Measurements from ENCODE around the gene PWWP2B. TPM values are rescaled to one million over a fixed set of nuclear protein-coding genes. Genes with fewer than 3 reads are reported as not detected.

PWWP2B gene
- total and polyA plus RNA-seq, 2 of the 13 experiments (the other 11 are each of a cell fraction or from before 2014, with no cell fraction given) = 2.3 to 4.7 TPM

DNA sequence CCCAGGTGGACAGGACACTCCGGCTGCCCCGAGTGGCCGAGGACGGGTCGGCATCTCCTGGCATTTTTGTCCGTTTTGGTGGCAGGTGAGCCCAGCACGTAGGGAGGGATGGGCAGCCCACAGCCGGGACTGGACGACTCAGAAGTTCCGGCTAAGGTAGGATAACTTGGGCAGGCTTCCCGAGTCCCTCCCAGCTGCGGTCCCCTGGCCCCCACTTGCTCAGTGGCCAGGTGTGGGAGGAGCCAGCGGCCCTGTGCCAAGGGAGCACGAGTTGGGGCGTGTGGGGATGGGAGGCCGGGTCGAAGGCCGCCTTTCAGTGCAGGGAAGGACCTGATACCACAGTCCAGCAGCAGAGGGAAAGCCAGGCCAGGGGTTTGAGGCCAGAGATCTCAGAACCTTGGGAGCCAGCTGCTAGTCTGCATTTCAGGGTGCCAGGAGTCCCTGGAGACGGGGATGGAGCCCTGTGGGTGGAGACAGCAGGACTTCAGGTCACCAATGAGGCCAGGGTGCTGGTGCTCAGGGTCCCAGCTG is 58.5 kb downstream of the PWWP2B start (continued):
- TF ChIP-seq FIP1L1 (IDR thresholded peaks at IDR 0.05; ENCODE audit: borderline replicate concordance, insufficient read depth, low read depth, low read length) (no peak), ZNF567 (CRISPR knock-in tag; IDR thresholded peaks at IDR 0.05; ENCODE audit: borderline replicate concordance) (no peak), ZNF263 (CRISPR knock-in tag; IDR thresholded peaks at IDR 0.05) (peak; percentile 70), KDM2A (CRISPR knock-in tag; IDR thresholded peaks at IDR 0.05; ENCODE audit: borderline replicate concordance, low read depth) (0 out of 2 replicates have a peak, but pooled peaks have one; percentile 16), ZNF782 (CRISPR knock-in tag; IDR thresholded peaks at IDR 0.05; ENCODE audit: borderline replicate concordance) (no peak), NFATC3 (CRISPR knock-in tag; IDR thresholded peaks at IDR 0.05) (no peak), ZNF333 (CRISPR knock-in tag; IDR thresholded peaks at IDR 0.05; ENCODE audit: borderline replicate concordance) (no peak), FOXM1 (CRISPR knock-in tag; IDR thresholded peaks at IDR 0.05) (no peak), STAG1 (CRISPR knock-in tag; IDR thresholded peaks at IDR 0.05) (no peak), NBN (conservative IDR thresholded peaks at IDR 0.05) (no peak), ZFP90 (CRISPR knock-in tag; IDR thresholded peaks at IDR 0.05; ENCODE audit: borderline replicate concordance) (no peak), JUND (CRISPR knock-in tag; IDR thresholded peaks at IDR 0.05) (no peak), ZNF230 (CRISPR knock-in tag; IDR thresholded peaks at IDR 0.05) (no peak), KLF9 (CRISPR knock-in tag; IDR thresholded peaks at IDR 0.05; ENCODE audit: low read depth) (no peak), ZNF777 (CRISPR knock-in tag; IDR thresholded peaks at IDR 0.05) (no peak), ZNF557 (CRISPR knock-in tag; IDR thresholded peaks at IDR 0.05) (no peak), HMG20A (CRISPR knock-in tag; IDR thresholded peaks at IDR 0.05; ENCODE audit: borderline replicate concordance) (no peak), FOXK2 (IDR thresholded peaks at IDR 0.05) (no peak), NR2F1 (CRISPR knock-in tag; IDR thresholded peaks at IDR 0.05) (no peak), ZNF441 (CRISPR knock-in tag; IDR thresholded peaks at IDR 0.05; ENCODE audit: borderline replicate concordance) (no peak), NCOR1 (IDR thresholded peaks at IDR 0.05; ENCODE audit: borderline replicate concordance, low read length) (no peak), CEBPG (CRISPR knock-in tag; IDR thresholded peaks at IDR 0.05) (no peak), KLF15 (CRISPR knock-in tag; IDR thresholded peaks at IDR 0.05; ENCODE audit: borderline replicate concordance) (no peak), RXRA (CRISPR knock-in tag; IDR thresholded peaks at IDR 0.05) (0 out of 2 replicates have a peak, but pooled peaks have one; percentile 14)
- TF ChIP-seq, protein P1, sequence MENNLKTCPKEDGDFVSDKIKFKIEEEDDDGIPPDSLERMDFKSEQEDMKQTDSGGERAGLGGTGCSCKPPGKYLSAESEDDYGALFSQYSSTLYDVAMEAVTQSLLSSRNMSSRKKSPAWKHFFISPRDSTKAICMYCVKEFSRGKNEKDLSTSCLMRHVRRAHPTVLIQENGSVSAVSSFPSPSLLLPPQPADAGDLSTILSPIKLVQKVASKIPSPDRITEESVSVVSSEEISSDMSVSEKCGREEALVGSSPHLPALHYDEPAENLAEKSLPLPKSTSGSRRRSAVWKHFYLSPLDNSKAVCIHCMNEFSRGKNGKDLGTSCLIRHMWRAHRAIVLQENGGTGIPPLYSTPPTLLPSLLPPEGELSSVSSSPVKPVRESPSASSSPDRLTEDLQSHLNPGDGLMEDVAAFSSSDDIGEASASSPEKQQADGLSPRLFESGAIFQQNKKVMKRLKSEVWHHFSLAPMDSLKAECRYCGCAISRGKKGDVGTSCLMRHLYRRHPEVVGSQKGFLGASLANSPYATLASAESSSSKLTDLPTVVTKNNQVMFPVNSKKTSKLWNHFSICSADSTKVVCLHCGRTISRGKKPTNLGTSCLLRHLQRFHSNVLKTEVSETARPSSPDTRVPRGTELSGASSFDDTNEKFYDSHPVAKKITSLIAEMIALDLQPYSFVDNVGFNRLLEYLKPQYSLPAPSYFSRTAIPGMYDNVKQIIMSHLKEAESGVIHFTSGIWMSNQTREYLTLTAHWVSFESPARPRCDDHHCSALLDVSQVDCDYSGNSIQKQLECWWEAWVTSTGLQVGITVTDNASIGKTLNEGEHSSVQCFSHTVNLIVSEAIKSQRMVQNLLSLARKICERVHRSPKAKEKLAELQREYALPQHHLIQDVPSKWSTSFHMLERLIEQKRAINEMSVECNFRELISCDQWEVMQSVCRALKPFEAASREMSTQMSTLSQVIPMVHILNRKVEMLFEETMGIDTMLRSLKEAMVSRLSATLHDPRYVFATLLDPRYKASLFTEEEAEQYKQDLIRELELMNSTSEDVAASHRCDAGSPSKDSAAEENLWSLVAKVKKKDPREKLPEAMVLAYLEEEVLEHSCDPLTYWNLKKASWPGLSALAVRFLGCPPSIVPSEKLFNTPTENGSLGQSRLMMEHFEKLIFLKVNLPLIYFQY (CRISPR knock-in tag; IDR thresholded peaks at IDR 0.05; ENCODE audit: borderline replicate concordance) = no peak
- TF ChIP-seq, protein P2, sequence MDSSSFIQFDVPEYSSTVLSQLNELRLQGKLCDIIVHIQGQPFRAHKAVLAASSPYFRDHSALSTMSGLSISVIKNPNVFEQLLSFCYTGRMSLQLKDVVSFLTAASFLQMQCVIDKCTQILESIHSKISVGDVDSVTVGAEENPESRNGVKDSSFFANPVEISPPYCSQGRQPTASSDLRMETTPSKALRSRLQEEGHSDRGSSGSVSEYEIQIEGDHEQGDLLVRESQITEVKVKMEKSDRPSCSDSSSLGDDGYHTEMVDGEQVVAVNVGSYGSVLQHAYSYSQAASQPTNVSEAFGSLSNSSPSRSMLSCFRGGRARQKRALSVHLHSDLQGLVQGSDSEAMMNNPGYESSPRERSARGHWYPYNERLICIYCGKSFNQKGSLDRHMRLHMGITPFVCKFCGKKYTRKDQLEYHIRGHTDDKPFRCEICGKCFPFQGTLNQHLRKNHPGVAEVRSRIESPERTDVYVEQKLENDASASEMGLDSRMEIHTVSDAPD (CRISPR knock-in tag; IDR thresholded peaks at IDR 0.05) = no peak
- TF ChIP-seq, protein P3, sequence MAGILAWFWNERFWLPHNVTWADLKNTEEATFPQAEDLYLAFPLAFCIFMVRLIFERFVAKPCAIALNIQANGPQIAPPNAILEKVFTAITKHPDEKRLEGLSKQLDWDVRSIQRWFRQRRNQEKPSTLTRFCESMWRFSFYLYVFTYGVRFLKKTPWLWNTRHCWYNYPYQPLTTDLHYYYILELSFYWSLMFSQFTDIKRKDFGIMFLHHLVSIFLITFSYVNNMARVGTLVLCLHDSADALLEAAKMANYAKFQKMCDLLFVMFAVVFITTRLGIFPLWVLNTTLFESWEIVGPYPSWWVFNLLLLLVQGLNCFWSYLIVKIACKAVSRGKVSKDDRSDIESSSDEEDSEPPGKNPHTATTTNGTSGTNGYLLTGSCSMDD (CRISPR knock-in tag; IDR thresholded peaks at IDR 0.05) = no peak
